Subcutaneous abdominal adipose tissue (tissue), 5 donors: ENCODE measurements around the gene FRRS1L.

Source experiments
- H3K27ac ChIP-seq: one replicate; pipeline ENCODE4 v1.7.0; 2013; ENCODE audit warnings: low read depth, mild to moderate bottlenecking, inconsistent platforms, low read length, moderate library complexity
- H3K27me3 ChIP-seq, 5 donors: one replicate each; pipeline ENCODE4 v1.7.0; 2013; ENCODE audit warnings: low read length in 5 of 5, inconsistent platforms in 1 of 5; ENCODE audit not compliant: control insufficient read depth in 5 of 5, insufficient read depth in 4 of 5
- H3K36me3 ChIP-seq, 5 donors: one replicate each; pipeline ENCODE4 v1.7.0; 2013; ENCODE audit warnings: low read length in 5 of 5; ENCODE audit not compliant: control insufficient read depth in 5 of 5, insufficient read depth in 5 of 5
- H3K4me1 ChIP-seq, 5 donors: one replicate each; pipeline ENCODE4 v1.7.0; 2013; ENCODE audit warnings: low read length in 5 of 5, mild to moderate bottlenecking in 3 of 5, moderate library complexity in 1 of 5; ENCODE audit not compliant: control insufficient read depth in 5 of 5, insufficient read depth in 5 of 5
- H3K4me3 ChIP-seq, 5 donors: one replicate each; pipeline ENCODE4 v1.7.0; 2013; ENCODE audit warnings: low read length in 5 of 5, low read depth in 1 of 5
- H3K9ac ChIP-seq, 5 donors: one replicate each; pipeline ENCODE4 v1.7.0; 2013; ENCODE audit warnings: low read length in 5 of 5, mild to moderate bottlenecking in 4 of 5, moderate library complexity in 3 of 5
- H3K9me3 ChIP-seq, 5 donors: one replicate each; pipeline ENCODE4 v1.7.0; 2013; ENCODE audit warnings: low read length in 5 of 5; ENCODE audit not compliant: control insufficient read depth in 5 of 5
- donor health status: healthy.
- donor health status: healthy.
- donor health status: healthy.
- donor health status: healthy.
- donor health status: healthy.

The FRRS1L gene

GRCh38 chr9:109083141-109083540, 83.9 kb downstream of the FRRS1L start:
- no peak overlapping the region for H3K27ac ChIP-seq
- no peak overlapping the region for H3K9ac ChIP-seq
- no peaks in the 10 kb centered on the region for H3K4me1 ChIP-seq
- peaks cover 25 to 46% (median 37%) of the 10 kb centered on the region in 5 donors for H3K36me3 ChIP-seq
- no peaks in the 10 kb centered on the region for H3K27me3 ChIP-seq
- no peaks in the 10 kb centered on the region for H3K9me3 ChIP-seq
- H3K4me3 ChIP-seq = no peak overlapping the region

- Histone ChIP-seq H3K9ac (no peak overlapping the region), H3K36me3 (peaks cover 21 to 48% (median 38%) of the 10 kb centered on the region in 5 donors), H3K27me3 (no peaks in the 10 kb centered on the region), H3K9me3 (no peaks in the 10 kb centered on the region), H3K4me3 (no peak overlapping the region), H3K27ac (no peak overlapping the region), H3K4me1 (no peaks in the 10 kb centered on the region)
These were observed 84.9 kb downstream of the FRRS1L start for GRCh38 chr9:109082091-109082620.
